GM18511 (cell line): ENCODE measurements around the gene CNDP1.

Source experiments
- ATAC-seq: cut with Tn5 transposase; IDR thresholded peaks from one replicate; pipeline ENCODE4 v1.9.1; 2021; ENCODE audit warnings: mild to moderate bottlenecking, moderate library complexity; ENCODE audit not compliant: unreplicated experiment

The CNDP1 gene

GRCh38 chr18:74577019-74577418 lies 42.7 kb downstream of the CNDP1 start:
- no peak for ATAC-seq

GRCh38 chr18:74579496-74580065 lies 45.3 kb downstream of the CNDP1 start:
- no peak for ATAC-seq

GRCh38 chr18:74582642-74583041 lies 48.3 kb downstream of the CNDP1 start:
- ATAC-seq, result no peak

GRCh38 chr18:74587441-74587840 lies 53.1 kb downstream of the CNDP1 start:
- no peak for ATAC-seq

GRCh38 chr18:74589021-74589420 lies 54.7 kb downstream of the CNDP1 start:
- ATAC-seq, result no peak

GRCh38 chr18:74589811-74590210 lies 55.5 kb downstream of the CNDP1 start:
- ATAC-seq, result no peak

DNA sequence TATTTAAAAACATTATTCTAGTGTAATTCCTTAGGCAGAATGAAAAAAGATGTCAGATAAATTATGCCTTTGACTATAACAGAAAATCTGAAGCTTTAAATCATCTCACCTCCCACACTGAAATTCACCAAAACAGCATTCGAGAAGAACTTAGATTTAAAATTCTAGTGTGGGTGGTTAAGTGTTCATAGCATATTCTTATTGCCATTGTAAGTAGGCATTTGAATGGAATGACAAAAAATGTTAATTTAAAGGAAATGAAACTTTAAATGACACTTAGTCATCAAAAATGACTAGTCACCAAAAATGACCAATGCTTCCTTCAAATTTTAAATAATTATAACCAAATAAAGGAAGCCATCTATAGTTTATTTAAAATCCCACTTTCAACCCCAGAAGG lies 56.4 kb downstream of the CNDP1 start:
- no peak for ATAC-seq

DNA sequence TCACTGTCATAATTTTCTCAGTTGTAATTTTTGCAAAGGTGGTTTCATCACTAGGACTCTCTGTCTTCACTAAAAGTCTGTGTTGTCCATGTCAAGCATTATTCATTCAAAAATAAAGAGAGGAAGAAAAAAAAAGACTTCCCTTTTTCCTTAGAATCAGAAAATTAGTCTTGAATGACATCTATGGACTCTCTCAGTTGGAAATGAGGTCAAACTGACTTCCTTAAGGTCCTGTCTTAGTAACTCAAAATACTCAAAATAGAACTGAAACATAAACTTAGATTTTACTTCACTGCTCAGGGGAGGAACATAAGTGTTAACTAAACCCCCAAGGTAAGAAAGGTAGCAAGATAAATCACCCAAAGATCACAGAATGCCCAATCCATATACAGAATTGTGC lies 61.1 kb downstream of the CNDP1 start:
- ATAC-seq, result no peak

GRCh38 chr18:74597034-74597661 lies 62.8 kb downstream of the CNDP1 start:
- peak; percentile 42 for ATAC-seq

GRCh38 chr18:74597662-74598349 lies 63.5 kb downstream of the CNDP1 start, which contains the start of gene ZNF407:
TSS of gene ZNF407 (plus strand) at chr18:74597870. CDS start at chr18:74631020, 33,150 bp downstream.
- peak; percentile 79 for ATAC-seq

GRCh38 chr18:74598350-74599001 lies 64.2 kb downstream of the CNDP1 start:
- peak; percentile 70 for ATAC-seq

DNA sequence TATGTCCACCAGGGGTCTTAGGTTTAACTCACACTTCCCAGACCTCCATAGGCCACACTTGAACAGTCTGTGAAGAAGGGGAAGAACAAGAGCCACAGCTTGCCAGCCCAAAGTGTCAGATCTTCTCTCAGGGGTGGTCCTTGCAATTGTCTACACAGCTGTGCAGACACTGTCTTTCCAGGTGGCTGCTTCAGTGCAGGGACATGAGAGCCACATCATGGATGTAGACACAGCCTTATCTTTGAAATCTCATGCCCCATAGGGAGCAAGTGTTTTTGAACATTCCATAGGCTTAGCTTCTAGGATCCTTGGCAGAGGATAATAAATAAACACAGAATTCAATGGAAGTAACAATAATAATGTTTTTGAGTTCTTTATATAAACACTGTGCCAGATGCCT lies 70.1 kb downstream of the CNDP1 start:
- no peak for ATAC-seq

DNA sequence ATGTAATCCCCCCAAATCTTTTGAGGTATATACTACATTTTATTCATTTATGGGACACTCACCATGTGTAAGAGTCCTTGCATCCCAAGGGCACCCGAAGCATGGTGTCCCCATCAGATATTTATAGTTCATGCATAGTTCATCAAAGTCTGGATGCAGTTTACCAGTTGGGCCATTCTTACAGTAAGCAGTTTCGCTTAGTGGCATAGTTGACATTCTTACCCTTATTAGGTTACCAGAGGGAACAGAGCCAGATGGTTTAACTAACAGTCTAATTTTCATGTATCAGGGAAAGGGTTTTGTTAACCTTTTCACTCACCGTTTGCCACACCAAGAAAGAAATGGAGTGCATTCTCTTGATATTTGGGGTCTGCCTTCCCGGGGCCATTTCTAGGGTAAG lies 70.5 kb downstream of the CNDP1 start:
- ATAC-seq, result no peak

GRCh38 chr18:74608681-74609080 lies 74.4 kb downstream of the CNDP1 start:
- ATAC-seq, result no peak

GRCh38 chr18:74609535-74609934 lies 75.2 kb downstream of the CNDP1 start:
- no peak for ATAC-seq

- ATAC-seq, result peak; percentile 47
These were observed 75.8 kb downstream of the CNDP1 start for GRCh38 chr18:74610051-74610615.

GRCh38 chr18:74610860-74611259 lies 76.6 kb downstream of the CNDP1 start:
- no peak for ATAC-seq

DNA sequence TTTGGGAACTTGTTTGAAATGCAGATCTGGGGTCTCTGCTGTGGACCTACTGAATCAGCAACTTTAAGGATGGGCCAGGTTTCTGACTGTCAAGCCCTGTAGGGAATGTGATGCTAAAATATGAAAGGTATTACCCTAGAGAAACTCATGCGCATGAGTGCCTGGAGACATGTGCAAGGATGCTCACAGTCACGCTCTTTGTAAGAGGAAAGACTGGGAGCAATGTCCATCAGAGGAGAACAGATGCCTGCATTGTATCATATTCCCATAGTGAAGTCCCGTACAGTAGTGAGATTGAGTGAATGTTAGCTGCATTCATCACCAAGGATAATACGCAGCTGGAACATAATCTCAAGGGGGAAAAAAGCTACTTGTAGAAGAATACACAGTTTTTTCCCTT lies 77.5 kb downstream of the CNDP1 start:
- no peak for ATAC-seq

- peak; percentile 59 for ATAC-seq
These were observed 79.1 kb downstream of the CNDP1 start for GRCh38 chr18:74613381-74613780.

- ATAC-seq, result no peak
These were observed 82.2 kb downstream of the CNDP1 start for GRCh38 chr18:74616494-74616893.

DNA sequence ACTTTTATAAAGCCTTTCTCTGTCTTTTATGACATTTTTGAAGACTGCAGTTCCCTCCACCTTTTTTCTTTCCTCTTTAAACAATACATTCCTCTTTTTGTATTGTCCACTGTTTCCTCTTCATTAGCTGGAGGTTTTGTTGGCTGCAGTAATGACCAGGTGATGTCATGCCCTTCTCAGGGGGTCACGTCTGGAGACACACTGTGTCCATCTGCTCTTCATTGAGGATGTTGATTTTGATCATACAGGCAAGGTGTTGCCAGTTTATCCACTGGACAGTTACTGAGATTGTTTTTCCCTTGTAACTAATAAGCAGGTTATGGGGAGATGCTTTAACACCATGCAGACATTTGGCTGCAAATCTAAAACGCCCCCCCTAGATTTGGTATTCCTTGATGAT lies 83.2 kb downstream of the CNDP1 start:
- ATAC-seq, result no peak
